NCI-H187 (cell line): ENCODE results near the gene RBMX2.

Experiments
- DNase-seq, 2 experiments: peaks; one replicate each; lab custom pipeline; 2025; lab: John Stamatoyannopoulos, UW

Gene RBMX2

GRCh38 chrX:130444641-130445336 lies 43.0 kb downstream of the RBMX2 start:
- no peak for DNase-seq

GRCh38 chrX:130446974-130447373 lies 45.2 kb downstream of the RBMX2 start:
- no peak for DNase-seq
